Measurements from ENCODE around the gene AAMP.

Gene AAMP

DNA sequence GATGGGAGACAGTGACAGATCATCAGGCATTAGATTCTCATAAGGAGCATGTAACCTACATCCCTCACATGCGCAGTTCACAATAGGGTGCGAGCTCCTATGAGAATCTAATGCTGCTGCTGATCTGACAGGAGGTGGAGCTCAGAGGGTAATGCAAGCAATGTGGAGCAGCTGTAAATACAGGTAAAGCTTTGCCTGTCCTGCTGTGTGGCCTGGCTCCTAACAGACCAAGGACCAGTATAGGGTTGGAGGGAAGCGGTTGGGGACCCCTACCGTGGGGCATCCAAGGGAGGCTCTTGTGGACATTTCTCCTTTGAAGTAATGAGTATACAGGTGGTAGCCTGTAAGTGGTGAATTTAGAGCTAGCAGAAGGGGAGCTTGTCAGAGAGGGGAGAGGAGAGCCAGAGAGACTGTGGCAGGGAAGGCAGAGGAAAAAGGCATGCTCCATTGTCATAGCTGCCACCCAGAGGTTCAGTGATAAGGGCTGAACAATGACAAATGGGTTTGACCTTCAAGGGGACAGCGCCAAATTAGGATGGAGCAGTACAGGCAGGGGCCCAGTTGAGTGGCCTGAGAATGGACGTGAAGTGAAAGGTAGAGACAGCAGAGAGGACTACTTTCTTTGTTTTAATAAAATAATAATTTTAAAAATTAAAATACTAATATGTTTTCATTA, 37.6 kb upstream of the AAMP start:
- Histone ChIP-seq H3K4me3 (ENCODE audit: insufficient read depth, low read length, poor library complexity, severe bottlenecking) (no peak overlapping the region), H3K9ac (ENCODE audit: low read length) (no peak overlapping the region), H3K27ac (ENCODE audit: low read depth, low read length) (no peak overlapping the region), H3K79me2 (ENCODE audit: insufficient read depth, low read length) (no peaks in the 10 kb centered on the region), H3K4me2 (ENCODE audit: low read depth, low read length, poor library complexity, severe bottlenecking) (no peak overlapping the region), H3K27me3 (ENCODE audit: low read length) (no peaks in the 10 kb centered on the region), H3K36me3 (ENCODE audit: low read length) (no peaks in the 10 kb centered on the region), H2AFZ (ENCODE audit: low read depth, low read length, severe bottlenecking) (no peak overlapping the region), H4K20me1 (ENCODE audit: low read depth, low read length) (no peaks in the 10 kb centered on the region), H3F3A (ENCODE audit: insufficient read depth) (no peaks in the 10 kb centered on the region), H3K9me2 (replicated peaks; ENCODE audit: insufficient read depth, low read length) (no peaks in the 10 kb centered on the region), H3K9me3 (ENCODE audit: insufficient read depth, low read length) (no peaks in the 10 kb centered on the region)
- TF ChIP-seq CTCF (IDR thresholded peaks at IDR 0.05; ENCODE audit: insufficient read depth, low read length, poor library complexity, severe bottlenecking): no peak
- TF ChIP-seq EZH2phosphoT487 (conservative IDR thresholded peaks at IDR 0.05; ENCODE audit: low read length): no peak

GRCh38 chr2:218306184-218306920, 36.4 kb upstream of the AAMP start:
- Histone ChIP-seq H3F3A (ENCODE audit: insufficient read depth) (no peaks in the 10 kb centered on the region), H3K79me2 (ENCODE audit: insufficient read depth, low read length) (no peaks in the 10 kb centered on the region), H3K4me2 (ENCODE audit: low read depth, low read length, poor library complexity, severe bottlenecking) (no peak overlapping the region), H3K9me3 (ENCODE audit: insufficient read depth, low read length) (no peaks in the 10 kb centered on the region), H3K27ac (ENCODE audit: low read depth, low read length) (no peak overlapping the region), H3K9ac (ENCODE audit: low read length) (no peak overlapping the region), H2AFZ (ENCODE audit: low read depth, low read length, severe bottlenecking) (no peak overlapping the region), H3K9me2 (replicated peaks; ENCODE audit: insufficient read depth, low read length) (no peaks in the 10 kb centered on the region), H4K20me1 (ENCODE audit: low read depth, low read length) (no peaks in the 10 kb centered on the region), H3K4me3 (ENCODE audit: insufficient read depth, low read length, poor library complexity, severe bottlenecking) (no peak overlapping the region), H3K27me3 (ENCODE audit: low read length) (no peaks in the 10 kb centered on the region), H3K36me3 (ENCODE audit: low read length) (no peaks in the 10 kb centered on the region)
- TF ChIP-seq EZH2phosphoT487 (conservative IDR thresholded peaks at IDR 0.05; ENCODE audit: low read length) (no peak), CTCF (IDR thresholded peaks at IDR 0.05; ENCODE audit: insufficient read depth, low read length, poor library complexity, severe bottlenecking) (no peak)

DNA sequence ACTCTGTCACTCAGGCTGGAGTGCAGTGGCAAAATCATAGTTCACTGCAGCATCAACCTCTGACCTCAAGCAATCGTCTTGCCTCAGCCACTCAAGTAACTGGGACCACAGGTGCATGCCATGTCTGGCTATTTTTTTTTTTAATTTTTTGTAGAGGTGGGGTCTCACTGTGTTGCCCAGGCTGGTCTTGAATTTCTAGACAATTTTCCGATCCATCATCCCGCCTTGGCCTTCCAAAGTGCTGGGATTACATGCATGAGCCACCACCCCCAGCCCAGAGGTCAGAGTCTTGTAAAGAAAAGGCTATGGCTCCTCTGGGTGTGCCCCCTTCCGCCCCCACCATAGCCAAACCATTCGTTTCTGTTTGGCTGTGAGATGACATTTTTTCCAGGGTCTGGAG, 35.4 kb upstream of the AAMP start:
- Histone ChIP-seq H3K9ac (ENCODE audit: low read length) (no peak overlapping the region), H3K79me2 (ENCODE audit: insufficient read depth, low read length) (no peaks in the 10 kb centered on the region), H3K27ac (ENCODE audit: low read depth, low read length) (no peak overlapping the region), H3K9me2 (replicated peaks; ENCODE audit: insufficient read depth, low read length) (no peaks in the 10 kb centered on the region), H3K27me3 (ENCODE audit: low read length) (no peaks in the 10 kb centered on the region), H3K36me3 (ENCODE audit: low read length) (no peaks in the 10 kb centered on the region), H3K4me3 (ENCODE audit: insufficient read depth, low read length, poor library complexity, severe bottlenecking) (no peak overlapping the region), H3F3A (ENCODE audit: insufficient read depth) (no peaks in the 10 kb centered on the region), H4K20me1 (ENCODE audit: low read depth, low read length) (no peaks in the 10 kb centered on the region), H3K9me3 (ENCODE audit: insufficient read depth, low read length) (no peaks in the 10 kb centered on the region), H2AFZ (ENCODE audit: low read depth, low read length, severe bottlenecking) (no peak overlapping the region), H3K4me2 (ENCODE audit: low read depth, low read length, poor library complexity, severe bottlenecking) (no peak overlapping the region)
- no peak for TF ChIP-seq EZH2phosphoT487 (conservative IDR thresholded peaks at IDR 0.05; ENCODE audit: low read length)
- TF ChIP-seq CTCF (IDR thresholded peaks at IDR 0.05; ENCODE audit: insufficient read depth, low read length, poor library complexity, severe bottlenecking): no peak

Data from SU-DHL-6 (cell line).